SU-DHL-6 (cell line): ENCODE measurements around the gene LRRC1.
A peak's percentile ranks its signal among the peaks of the same experiment; 100 is the strongest.

Experiments
- H2AFZ ChIP-seq: fragments of 200-600 bp; sonication (generic); 2 replicates; pipeline ENCODE4 v1.6.1; 2014; ENCODE audit warnings: low read depth, mild to moderate bottlenecking, moderate library complexity, mixed read lengths, antibody characterized with exemption, low read length; ENCODE audit not compliant: severe bottlenecking
- H3F3A ChIP-seq: fragments of 200-600 bp; shearing (Covaris generic); 2 replicates; pipeline ENCODE4 v1.6.0; 2016; ENCODE audit warnings: antibody characterized with exemption, mild to moderate bottlenecking; ENCODE audit not compliant: insufficient read depth
- H3K27ac ChIP-seq: fragments of 200-600 bp; sonication (generic); 2 replicates; pipeline ENCODE4 v1.5.1; 2016; ENCODE audit warnings: low read depth, mild to moderate bottlenecking, low read length, moderate library complexity, mixed read lengths
- H3K27me3 ChIP-seq: fragments of 200-600 bp; sonication (generic), shearing (Covaris generic); 2 replicates; pipeline ENCODE4 v1.6.0; 2014; ENCODE audit warnings: mild to moderate bottlenecking, low read length
- H3K36me3 ChIP-seq: fragments of 200-600 bp; sonication (generic); 2 replicates; pipeline ENCODE4 v1.6.1; 2014; ENCODE audit warnings: mild to moderate bottlenecking, low read length, mixed read lengths
- H3K4me2 ChIP-seq: fragments of 300-600, 200-600 bp; shearing (Covaris generic), sonication (generic); 2 replicates; pipeline ENCODE4 v1.6.0; 2014; ENCODE audit warnings: low read length, low read depth, mild to moderate bottlenecking; ENCODE audit not compliant: poor library complexity, severe bottlenecking
- H3K4me3 ChIP-seq: fragments of 200-600 bp; sonication (generic); 2 replicates; pipeline ENCODE4 v1.5.1; 2014; ENCODE audit warnings: antibody characterized with exemption, low read length, mild to moderate bottlenecking, mixed read lengths; ENCODE audit not compliant: insufficient read depth, poor library complexity, severe bottlenecking
- H3K79me2 ChIP-seq: fragments of 200-600 bp; sonication (generic); 2 replicates; pipeline ENCODE4 v1.6.1; 2014; ENCODE audit warnings: mild to moderate bottlenecking, low read length, moderate library complexity; ENCODE audit not compliant: insufficient read depth
- H3K9ac ChIP-seq: fragments of 200-600 bp; sonication (generic); 2 replicates; pipeline ENCODE4 v1.7.0; 2014; ENCODE audit warnings: mild to moderate bottlenecking, low read length
- H3K9me2 ChIP-seq: fragments of 200-600 bp; sonication (generic); replicated peaks from 2 replicates; pipeline ENCODE4 v1.6.1; 2014; ENCODE audit warnings: low read length; ENCODE audit not compliant: insufficient read depth
- H3K9me3 ChIP-seq: fragments of 200-600 bp; sonication (generic); 2 replicates; pipeline ENCODE4 v1.6.1; 2014; ENCODE audit warnings: low read length, mixed read lengths; ENCODE audit not compliant: insufficient read depth
- H4K20me1 ChIP-seq: fragments of 200-600 bp; sonication (generic); 2 replicates; pipeline ENCODE4 v1.6.1; 2014; ENCODE audit warnings: low read depth, mild to moderate bottlenecking, antibody characterized with exemption, low read length, moderate library complexity, mixed read lengths
- CTCF ChIP-seq: fragments of 200-600 bp; sonication (generic); IDR thresholded peaks from one replicate; pipeline ENCODE4 v1.5.1; 2017; ENCODE audit warnings: antibody characterized with exemption, mild to moderate bottlenecking, low read length, moderate library complexity; ENCODE audit not compliant: insufficient read depth, poor library complexity, severe bottlenecking
- EZH2phosphoT487 ChIP-seq: fragments of 200-600 bp; sonication (generic), shearing (Covaris generic); conservative IDR thresholded peaks from 2 replicates; pipeline ENCODE4 v1.6.1; 2018; ENCODE audit warnings: mild to moderate bottlenecking, antibody characterized with exemption, low read length, moderate library complexity, mixed read lengths

Gene LRRC1

GRCh38 chr6:53794720-53795339, at the start of gene LRRC1:
Gene LRRC1, plus strand, starts transcription at chr6:53795005. Its CDS starts 252 bp downstream, at chr6:53795257.
- Histone ChIP-seq H3K27ac (peak within 1 kb of the TSS; percentile 78), H3F3A (peaks cover 18% of the 10 kb centered on the region), H3K79me2 (peaks cover 18% of the 10 kb centered on the region), H3K27me3 (no peaks in the 10 kb centered on the region), H4K20me1 (peaks cover 11% of the 10 kb centered on the region; the same call in 1 of the 2 replicates), H3K4me3 (peak within 1 kb of the TSS; percentile 81), H3K36me3 (0 out of 2 replicates have a peak, but pooled peaks cover 2% of the 10 kb centered on the region), H3K9me3 (no peaks in the 10 kb centered on the region), H3K9me2 (no peaks in the 10 kb centered on the region), H3K9ac (peak within 1 kb of the TSS; percentile 65), H2AFZ (peak within 1 kb of the TSS; percentile 75), H3K4me2 (peak within 1 kb of the TSS; percentile 81)
- TF ChIP-seq CTCF (no peak), EZH2phosphoT487 (no peak)

GRCh38 chr6:53746442-53747103, 48.2 kb upstream of the LRRC1 start:
- TF ChIP-seq CTCF, result no peak
- TF ChIP-seq EZH2phosphoT487, result no peak

GRCh38 chr6:53750052-53750650, 44.7 kb upstream of the LRRC1 start:
- Histone ChIP-seq H3K9me3 (no peaks in the 10 kb centered on the region), H3K4me3 (no peak overlapping the region), H2AFZ (no peak overlapping the region), H3K27ac (no peak overlapping the region), H3K27me3 (no peaks in the 10 kb centered on the region), H3K4me2 (no peak overlapping the region), H3K9me2 (no peaks in the 10 kb centered on the region), H3K36me3 (no peaks in the 10 kb centered on the region), H4K20me1 (no peaks in the 10 kb centered on the region), H3F3A (no peaks in the 10 kb centered on the region), H3K79me2 (no peaks in the 10 kb centered on the region), H3K9ac (no peak overlapping the region)
- TF ChIP-seq EZH2phosphoT487, result no peak
- TF ChIP-seq CTCF, result no peak

More at GRCh38 chr6:53746442-53747103, 48.2 kb upstream of the LRRC1 start:
- Histone ChIP-seq H3K4me2 (no peak overlapping the region), H3K9ac (no peak overlapping the region), H3K4me3 (no peak overlapping the region), H3K9me2 (no peaks in the 10 kb centered on the region), H3K79me2 (no peaks in the 10 kb centered on the region), H2AFZ (no peak overlapping the region), H3F3A (no peaks in the 10 kb centered on the region), H4K20me1 (no peaks in the 10 kb centered on the region), H3K36me3 (no peaks in the 10 kb centered on the region), H3K9me3 (no peaks in the 10 kb centered on the region), H3K27me3 (no peaks in the 10 kb centered on the region), H3K27ac (no peak overlapping the region)
